ENCODE measurements around the gene ADAM12. TPM values are rescaled to one million over a fixed set of nuclear protein-coding genes. Genes with fewer than 3 reads are reported as not detected.

ADAM12 gene
- total RNA-seq, 1 experiment from 2014 or later = 0.24 TPM

DNA sequence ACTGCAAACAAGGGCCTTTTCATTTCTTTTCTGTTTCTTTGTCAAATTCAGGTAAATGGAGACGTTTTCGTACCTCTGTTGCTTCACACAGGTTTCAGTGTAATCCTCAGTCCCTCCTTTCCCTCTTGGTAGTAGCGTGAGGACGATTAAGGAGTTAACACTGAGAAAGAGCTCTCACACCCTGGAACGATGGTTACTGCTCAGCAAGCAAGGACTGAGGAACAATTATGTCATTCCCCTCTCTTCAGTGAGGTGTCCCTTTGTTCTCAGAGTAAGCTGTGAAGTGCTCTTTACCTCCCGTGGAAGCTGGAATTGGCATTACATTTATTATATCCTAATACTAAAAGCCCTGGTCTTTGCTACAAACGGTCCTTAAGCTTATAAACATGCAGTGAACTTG is 396.0 kb downstream of the ADAM12 start:
- no peak overlapping the region for H4K91ac ChIP-seq (ENCODE audit: insufficient read length, low read depth, low read length)
- WGBS (ENCODE audit: extremely low coverage, insufficient read length, low lambda C conversion rate) = no CpG with 5 or more reads among the region's 7 CpGs
- H3K79me1 ChIP-seq (ENCODE audit: insufficient read depth, low read depth, low read length, poor library complexity, severe bottlenecking) = no peaks in the 10 kb centered on the region
- no peaks in the 10 kb centered on the region for H3K79me2 ChIP-seq (ENCODE audit: insufficient read depth, low read length)
- H4K8ac ChIP-seq (replicated peaks; ENCODE audit: insufficient read length, low read depth, low read length) = no peak overlapping the region
- no peak overlapping the region for H2BK5ac ChIP-seq (ENCODE audit: insufficient read length, low read length)
- no peak overlapping the region for H2AK5ac ChIP-seq (ENCODE audit: insufficient read length, low read length)
- no peak overlapping the region for H4K5ac ChIP-seq (ENCODE audit: insufficient read length, low read depth, low read length)
- no peak overlapping the region for H2BK120ac ChIP-seq (ENCODE audit: low read depth, low read length, poor library complexity, severe bottlenecking)
- no peak overlapping the region for H2BK15ac ChIP-seq (ENCODE audit: low read depth, low read length)
- no peak overlapping the region for H3K4ac ChIP-seq (ENCODE audit: low read depth, low read length)
- H3K9me3 Mint-ChIP-seq = peaks cover 9 to 13% of the 10 kb centered on the region in 2 experiments; a peak in 4 of 5 replicates
- H3K27me3 ChIP-seq (ENCODE audit: insufficient read depth, low read length) = no peaks in the 10 kb centered on the region
- no peak overlapping the region for H2AFZ ChIP-seq (ENCODE audit: low read length)
- no peak overlapping the region for H3K4me2 ChIP-seq (ENCODE audit: insufficient read depth, insufficient read length, low read length)
- H3K36me3 Mint-ChIP-seq (ENCODE audit: insufficient read depth in 1 of 3, low read depth in 3 of 3) = peaks cover 0 to 12% (median 5%) of the 10 kb centered on the region in 3 experiments; a peak in 4 of 7 replicates
- no peaks in the 10 kb centered on the region for H3K9me3 ChIP-seq (ENCODE audit: control insufficient read depth, low read depth, low read length)
- H3K23me2 ChIP-seq (ENCODE audit: insufficient read length, low read depth, low read length, poor library complexity, severe bottlenecking) = no peaks in the 10 kb centered on the region
- H2BK12ac ChIP-seq (ENCODE audit: insufficient read length, low read depth, low read length) = no peak overlapping the region
- no peak overlapping the region for H3K18ac ChIP-seq (ENCODE audit: insufficient read length, low read depth, low read length)
- H3K27ac ChIP-seq (ENCODE audit: insufficient read length, low read depth, low read length) = no peak overlapping the region
- no peak overlapping the region for H3K14ac ChIP-seq (ENCODE audit: insufficient read depth, low read length)
- no peak overlapping the region for H2BK20ac ChIP-seq (ENCODE audit: low read depth, low read length, poor library complexity, severe bottlenecking)
- H3K4me1 Mint-ChIP-seq = peaks cover 2% of the 10 kb centered on the region in 2 experiments; a peak in 2 of 4 replicates
- no peak overlapping the region for H3K27ac Mint-ChIP-seq
- no peak overlapping the region for H3T11ph ChIP-seq (ENCODE audit: low read length)
- no peak overlapping the region for H3K4me3 Mint-ChIP-seq
- no peaks in the 10 kb centered on the region for H3K4me1 ChIP-seq (ENCODE audit: insufficient read depth, low read length)
- H3K23ac ChIP-seq (ENCODE audit: insufficient read length, low read depth, low read length) = no peak overlapping the region
- TF ChIP-seq, protein P1, sequence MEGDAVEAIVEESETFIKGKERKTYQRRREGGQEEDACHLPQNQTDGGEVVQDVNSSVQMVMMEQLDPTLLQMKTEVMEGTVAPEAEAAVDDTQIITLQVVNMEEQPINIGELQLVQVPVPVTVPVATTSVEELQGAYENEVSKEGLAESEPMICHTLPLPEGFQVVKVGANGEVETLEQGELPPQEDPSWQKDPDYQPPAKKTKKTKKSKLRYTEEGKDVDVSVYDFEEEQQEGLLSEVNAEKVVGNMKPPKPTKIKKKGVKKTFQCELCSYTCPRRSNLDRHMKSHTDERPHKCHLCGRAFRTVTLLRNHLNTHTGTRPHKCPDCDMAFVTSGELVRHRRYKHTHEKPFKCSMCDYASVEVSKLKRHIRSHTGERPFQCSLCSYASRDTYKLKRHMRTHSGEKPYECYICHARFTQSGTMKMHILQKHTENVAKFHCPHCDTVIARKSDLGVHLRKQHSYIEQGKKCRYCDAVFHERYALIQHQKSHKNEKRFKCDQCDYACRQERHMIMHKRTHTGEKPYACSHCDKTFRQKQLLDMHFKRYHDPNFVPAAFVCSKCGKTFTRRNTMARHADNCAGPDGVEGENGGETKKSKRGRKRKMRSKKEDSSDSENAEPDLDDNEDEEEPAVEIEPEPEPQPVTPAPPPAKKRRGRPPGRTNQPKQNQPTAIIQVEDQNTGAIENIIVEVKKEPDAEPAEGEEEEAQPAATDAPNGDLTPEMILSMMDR (conservative IDR thresholded peaks at IDR 0.05) = no peak
- H3K27me3 Mint-ChIP-seq (ENCODE audit: low read depth) = peaks cover 2% of the 10 kb centered on the region; the same call in 1 of the 2 replicates
- H3K9ac ChIP-seq (ENCODE audit: extremely low read depth, insufficient read length, low read length) = no peak overlapping the region
- no peak overlapping the region for H3K56ac ChIP-seq (ENCODE audit: insufficient read length, low read depth, low read length)
- DNase-seq = no peak
- no peaks in the 10 kb centered on the region for H4K20me1 ChIP-seq (ENCODE audit: control insufficient read depth, insufficient read depth, insufficient read length)

All from H9 (cell line).